ENCODE results near the gene LBR. TPM values are rescaled to one million over a fixed set of nuclear protein-coding genes. Genes with fewer than 3 reads are reported as not detected.
"Not testable (repeated sequence)": the region's sequence is repeated elsewhere in the genome, so short reads cannot be mapped to it uniquely, and the experiment has no call there.

The LBR gene
- total RNA-seq, 1 experiment from 2014 or later = 27.2 TPM

DNA sequence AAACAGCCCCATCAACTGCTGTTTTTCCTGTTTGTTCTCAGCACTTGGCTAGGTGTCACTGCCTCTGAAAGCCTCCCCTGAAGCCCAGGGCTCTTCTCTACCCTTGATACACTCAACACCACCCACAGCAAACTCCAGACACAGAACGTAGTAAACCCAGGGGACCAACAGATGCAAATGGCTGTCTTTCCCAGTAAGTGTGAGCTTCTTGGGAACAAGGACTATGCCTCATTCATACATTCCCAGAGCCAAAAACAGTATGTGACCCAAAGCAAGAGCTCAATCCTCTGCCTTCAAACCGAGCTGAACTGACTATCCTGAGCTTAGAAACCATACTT lies 4.4 kb downstream of the LBR start:
- no peak for DNase-seq (ENCODE audit: low read depth)

DNA sequence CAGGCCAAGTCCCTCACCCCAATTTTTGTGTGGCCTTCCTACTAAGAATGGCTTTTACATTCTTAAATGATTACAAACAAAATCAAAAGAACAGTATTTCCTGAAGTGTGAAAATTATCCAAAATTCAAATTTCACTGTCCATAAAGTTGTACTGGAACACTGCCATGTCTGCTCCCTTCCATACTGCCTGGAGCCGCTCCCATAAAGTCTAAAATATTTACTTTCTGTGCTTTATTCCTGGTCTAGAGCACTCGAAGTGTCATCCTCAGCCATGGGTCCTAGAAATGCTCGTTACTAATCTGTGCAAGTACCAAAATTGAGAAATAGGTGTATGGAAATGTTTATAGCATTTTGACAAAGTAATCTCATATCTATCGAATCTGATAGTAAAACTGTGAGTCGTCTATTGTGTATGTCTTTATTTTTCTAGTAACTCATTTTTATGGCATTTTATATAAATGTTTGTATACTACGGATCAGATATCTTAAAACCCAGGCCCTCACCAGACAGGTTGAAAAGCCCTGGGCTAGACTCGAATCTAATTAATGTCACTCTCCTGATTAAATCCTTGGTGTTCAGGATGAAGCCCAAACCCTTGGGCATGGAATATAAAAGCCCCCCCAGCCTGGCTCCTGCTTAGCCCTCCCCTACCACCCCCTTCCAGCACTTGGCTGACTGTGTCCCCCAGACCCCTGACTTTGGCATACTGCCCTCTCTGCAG lies 4.9 kb downstream of the LBR start:
- no peak for DNase-seq (ENCODE audit: low read depth)

GRCh38 chr1:225422031-225422605 lies 5.7 kb downstream of the LBR start:
- DNase-seq (ENCODE audit: low read depth) = no peak

- DNase-seq (ENCODE audit: low read depth) = no peak
Observed at GRCh38 chr1:225418598-225418997, 9.2 kb downstream of the LBR start.

DNA sequence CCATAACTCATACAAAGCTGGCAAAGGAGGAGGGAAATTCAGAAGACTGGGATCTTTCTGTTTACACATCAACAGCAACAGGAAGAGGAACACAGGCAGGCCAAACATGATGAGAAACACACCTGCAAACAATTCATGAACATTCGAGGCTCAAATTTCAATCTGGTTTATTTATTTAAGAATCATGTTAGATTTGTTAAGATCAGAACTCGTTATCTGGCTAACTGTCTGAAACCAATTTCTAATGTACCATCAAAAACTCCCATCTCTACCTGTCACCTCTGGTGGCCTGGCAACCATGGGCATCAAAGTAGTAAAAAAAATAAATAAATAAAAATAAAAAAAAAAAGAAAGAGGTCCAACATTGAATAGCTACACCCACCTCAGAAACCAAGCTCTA lies 9.8 kb downstream of the LBR start:
- DNase-seq (ENCODE audit: low read depth) = no peak

DNA sequence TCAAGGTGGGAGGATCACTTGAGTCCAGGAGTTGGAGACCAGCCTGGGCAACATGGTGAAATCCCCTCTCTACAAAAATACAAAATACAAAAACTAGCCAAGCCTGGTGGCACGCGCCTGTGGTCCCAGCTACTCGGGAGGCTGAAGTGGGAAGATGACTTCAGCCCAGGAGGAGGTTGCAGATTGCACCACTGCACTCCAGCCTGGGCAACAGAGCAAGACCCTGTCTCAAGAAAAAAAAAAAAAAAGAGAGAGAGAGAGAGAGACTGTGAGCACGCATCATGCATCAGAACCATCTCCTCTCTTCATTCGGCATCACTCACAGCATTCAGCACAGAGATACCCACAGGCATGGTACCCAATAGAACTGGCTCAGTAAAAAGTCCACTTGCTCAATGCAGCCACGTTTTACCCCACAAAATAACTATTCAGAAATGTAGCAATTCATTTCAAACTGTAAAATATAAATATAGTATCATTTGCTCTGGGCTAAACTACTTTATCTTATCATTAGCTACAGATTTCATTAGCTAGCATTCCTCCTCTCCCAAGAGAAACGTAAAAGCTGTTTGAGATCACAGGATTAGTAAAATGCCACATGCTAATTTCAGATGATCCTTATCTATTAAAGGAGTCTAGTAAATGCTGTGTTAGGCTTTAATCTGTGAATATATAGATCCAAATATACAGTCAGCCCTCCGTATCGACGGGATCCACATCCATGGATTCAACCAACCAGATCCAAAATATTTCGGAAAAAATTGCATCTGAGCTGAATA lies 11.7 kb downstream of the LBR start:
- DNase-seq (ENCODE audit: low read depth) = no peak

GRCh38 chr1:225415307-225415706 lies 12.5 kb downstream of the LBR start:
- no peak for DNase-seq (ENCODE audit: low read depth)

DNA sequence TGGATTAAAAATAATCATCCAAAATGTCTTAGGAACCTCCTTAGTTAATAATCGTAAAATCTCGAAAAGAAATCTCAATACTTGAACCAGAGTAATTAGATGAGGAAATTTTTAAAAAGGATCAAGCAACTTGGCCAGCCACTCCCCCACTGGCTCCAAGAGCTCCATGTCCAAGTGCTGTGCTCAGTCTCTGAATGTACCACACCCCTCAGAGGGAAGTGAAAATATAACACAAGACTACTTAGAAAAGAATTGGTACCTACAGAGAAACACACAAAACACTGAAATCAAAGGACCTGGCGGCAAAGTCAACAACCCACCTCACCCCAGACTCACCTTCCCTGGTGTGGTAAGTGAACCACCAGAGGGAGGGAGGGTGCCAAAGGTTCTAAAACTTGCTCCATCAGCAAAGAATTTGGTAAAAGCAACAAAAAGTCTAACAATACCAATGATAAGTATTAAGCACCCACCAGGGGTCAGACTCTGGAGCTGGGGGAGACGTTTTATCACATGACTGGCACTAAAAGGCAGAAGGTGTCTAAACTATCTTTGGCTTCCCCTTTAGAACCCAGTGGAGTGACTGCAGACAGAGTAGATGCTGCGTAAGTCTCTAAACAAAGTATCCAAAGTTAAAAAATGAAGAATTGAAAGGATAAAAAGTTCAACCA lies 14.0 kb downstream of the LBR start:
- no peak for DNase-seq (ENCODE audit: low read depth)

- DNase-seq (ENCODE audit: low read depth) = no peak
Observed at GRCh38 chr1:225412803-225413351, 15.0 kb downstream of the LBR start.

- DNase-seq (ENCODE audit: low read depth) = no peak
Observed at GRCh38 chr1:225412321-225412720, 15.5 kb downstream of the LBR start.

- no peak for DNase-seq (ENCODE audit: low read depth)
Observed at GRCh38 chr1:225410036-225410435, 17.8 kb downstream of the LBR start.

DNA sequence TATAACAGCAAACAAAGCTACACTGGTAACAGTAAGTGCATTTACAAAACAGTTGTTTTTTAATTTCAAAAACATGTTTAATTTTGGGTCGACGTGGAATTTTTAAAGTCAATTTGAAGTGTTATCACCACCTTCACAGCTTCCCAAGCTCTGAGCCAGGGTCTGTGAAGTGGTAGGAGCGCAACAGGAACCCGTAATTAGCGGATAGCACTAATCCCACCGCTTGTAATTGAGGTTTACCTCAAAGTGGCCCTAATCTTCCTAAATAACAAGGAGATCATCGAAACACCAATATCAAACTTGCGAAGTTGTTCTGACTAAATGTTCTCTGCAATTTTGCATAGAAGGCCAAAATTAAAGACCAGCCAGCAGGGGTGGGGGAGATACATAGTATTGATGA lies 18.8 kb downstream of the LBR start:
- no peak for DNase-seq (ENCODE audit: low read depth)

DNA sequence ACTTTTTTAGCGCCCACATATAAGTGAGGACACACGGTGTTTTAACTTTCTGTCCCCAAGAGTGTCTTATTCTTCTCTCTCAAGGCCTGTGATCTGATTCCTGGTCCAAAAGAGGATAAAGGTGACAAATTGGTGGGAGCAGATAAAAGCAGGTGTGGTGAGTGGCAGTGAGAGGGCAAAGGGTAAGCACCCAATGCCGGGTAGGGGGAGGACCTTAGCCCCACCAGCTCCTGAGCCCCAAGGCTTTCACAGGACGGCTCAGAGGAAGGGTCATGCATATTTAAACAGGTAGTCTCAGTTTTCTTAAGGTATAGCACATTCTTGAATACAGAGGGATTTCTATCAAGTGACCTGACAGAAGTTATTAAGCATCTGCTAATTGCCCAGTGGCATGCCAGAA lies 19.6 kb downstream of the LBR start:
- no peak for DNase-seq (ENCODE audit: low read depth)

DNA sequence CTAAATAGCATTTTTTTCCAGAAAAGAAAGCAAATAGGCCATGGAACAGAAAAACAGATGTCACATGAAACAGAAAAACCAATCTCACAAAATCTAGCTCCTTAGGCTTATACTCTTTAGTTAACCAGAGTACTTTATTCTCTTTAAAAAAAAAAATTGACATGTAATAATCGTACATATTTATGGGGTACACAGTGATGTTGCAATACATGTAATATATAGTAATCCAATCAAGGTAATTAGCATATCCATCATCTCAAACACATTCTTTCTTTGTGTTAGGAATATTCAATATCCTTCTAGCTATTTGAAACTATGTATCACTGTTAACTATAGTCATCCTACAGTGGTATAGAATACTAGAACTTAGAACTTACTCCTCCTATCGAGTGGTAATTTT lies 20.1 kb downstream of the LBR start:
- DNase-seq (ENCODE audit: low read depth) = no peak

- DNase-seq (ENCODE audit: low read depth) = no peak
Observed at GRCh38 chr1:225406976-225407725, 20.7 kb downstream of the LBR start.

- no peak for DNase-seq (ENCODE audit: low read depth)
Observed at GRCh38 chr1:225400968-225401367, 26.9 kb downstream of the LBR start.

GRCh38 chr1:225396357-225396756 lies 31.5 kb downstream of the LBR start:
- no peak for DNase-seq (ENCODE audit: low read depth)

DNA sequence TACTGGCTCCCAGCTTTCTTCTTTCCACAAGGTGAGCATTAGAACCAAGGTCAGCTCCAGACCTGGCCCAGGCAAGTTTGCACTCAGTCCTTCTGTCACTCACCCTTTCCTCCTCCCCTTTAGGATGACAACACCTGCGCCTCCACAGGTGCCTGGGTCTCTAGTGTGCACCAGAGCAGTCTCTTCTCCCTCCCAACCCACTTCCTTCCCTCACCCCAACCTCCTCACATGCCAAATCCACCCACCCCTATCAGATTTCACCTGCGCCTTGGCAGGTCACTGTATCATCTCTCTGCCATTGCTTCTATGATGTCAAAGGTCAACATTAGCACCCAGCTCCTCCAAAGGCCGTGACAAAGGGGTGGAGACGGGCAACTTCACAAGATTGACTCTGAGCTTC lies 38.0 kb downstream of the LBR start:
- no peak for DNase-seq (ENCODE audit: low read depth)

- DNase-seq (ENCODE audit: low read depth) = no peak
Observed at GRCh38 chr1:225388372-225388771, 39.5 kb downstream of the LBR start.

- DNase-seq (ENCODE audit: low read depth) = not testable (repeated sequence)
Observed at GRCh38 chr1:225386860-225387259, 41.0 kb downstream of the LBR start.

GRCh38 chr1:225380691-225381090 lies 47.1 kb downstream of the LBR start:
- DNase-seq (ENCODE audit: low read depth) = no peak
